Thymus (tissue), 11 donors: ENCODE data around the gene MRPL3. TPM values are rescaled to one million over a fixed set of nuclear protein-coding genes. Genes with fewer than 3 reads are reported as not detected.

Experiments used
- DNase-seq, 9 donors: peaks; one replicate each; pipeline ENCODE4 v3.0.0-alpha.2; 2013; ENCODE audit warnings: low spot score in 9 of 9, low read depth in 6 of 9, missing footprints in 1 of 9
- H3K27ac ChIP-seq, 2 donors: one replicate each; pipeline ENCODE4 v1.5.1; 2013; ENCODE audit warnings: control low read depth in 1 of 2, low read depth in 1 of 2, low read length in 1 of 2, mild to moderate bottlenecking in 1 of 2, moderate library complexity in 1 of 2
- H3K27me3 ChIP-seq, 2 donors: one replicate each; pipeline ENCODE4 v1.5.1; 2013; ENCODE audit warnings: low read length in 1 of 2; ENCODE audit not compliant: control insufficient read depth in 2 of 2, insufficient read depth in 1 of 2
- H3K36me3 ChIP-seq, 2 donors: one replicate each; pipeline ENCODE4 v1.5.1; 2013; ENCODE audit warnings: low read length in 1 of 2, mild to moderate bottlenecking in 1 of 2, moderate library complexity in 1 of 2; ENCODE audit not compliant: control insufficient read depth in 2 of 2, insufficient read depth in 2 of 2
- H3K4me1 ChIP-seq, 2 donors: one replicate each; pipeline ENCODE4 v1.5.1; 2013; ENCODE audit warnings: low read length in 2 of 2; ENCODE audit not compliant: control insufficient read depth in 2 of 2, insufficient read depth in 2 of 2
- H3K4me3 ChIP-seq, 2 donors: one replicate each; pipeline ENCODE4 v1.5.1; 2013; ENCODE audit warnings: low read length in 2 of 2, control low read depth in 1 of 2, mild to moderate bottlenecking in 1 of 2
- H3K9me3 ChIP-seq, 2 donors: one replicate each; pipeline ENCODE4 v1.5.1; 2013; ENCODE audit warnings: low read length in 1 of 2, mild to moderate bottlenecking in 1 of 2; ENCODE audit not compliant: control insufficient read depth in 2 of 2, insufficient read depth in 1 of 2
- WGBS: extraction: QIAGEN DNeasy Blood & Tissue Kit; methylation state at CpG from one replicate; pipeline ENCODE4 v1.1.7; 2013; 5-methylcytosine and 5-hydroxymethylcytosine counted together
- polyA plus RNA-seq: library from polyadenylated mRNA; stranded (reverse); fragments of 200-250 nt; gene quantifications from one replicate; pipeline ENCODE4 v1.2.3, GENCODE V29; 2013
- total RNA-seq: library from RNA; stranded (reverse); fragments of 120-200 nt; gene quantifications from one replicate; pipeline ENCODE4 v1.2.4, GENCODE V29; 2013
- donor health status: healthy.

The MRPL3 gene
- total and polyA plus RNA-seq, 2 donors = 77.8 to 112 TPM

DNA sequence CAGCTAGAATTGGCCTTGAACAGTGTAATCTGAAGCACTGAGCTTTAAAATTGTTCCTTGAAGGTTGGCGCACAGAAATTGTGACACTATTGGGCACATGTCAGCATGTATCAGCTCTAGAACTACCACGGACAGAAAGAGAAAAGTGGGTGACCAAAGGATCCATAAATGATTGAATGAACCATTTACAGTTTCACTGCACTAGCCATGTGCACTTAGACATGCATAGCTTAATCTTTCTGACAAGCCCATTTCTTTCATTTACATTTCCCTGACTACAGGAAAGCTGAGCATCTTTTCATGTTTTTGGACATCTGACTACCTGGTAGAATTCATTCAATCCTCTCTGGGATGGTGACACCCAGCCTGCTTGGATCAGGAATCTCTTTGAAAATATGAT is 85.0 kb downstream of the MRPL3 start:
- Histone ChIP-seq H3K27ac (no peak overlapping the region), H3K4me3 (no peak overlapping the region)

More for the DNA sequence above, 85.0 kb downstream of the MRPL3 start:
- Histone ChIP-seq H3K4me1 (no peaks in the 10 kb centered on the region), H3K36me3 (no peaks in the 10 kb centered on the region), H3K27me3 (no peaks in the 10 kb centered on the region), H3K9me3 (no peaks in the 10 kb centered on the region)
- 97% methylated on average over 2 of the region's 2 CpGs for WGBS
- no peak for DNase-seq

Other genes with a start within 250 kb of the MRPL3 start
- gene NUDT16, start 121.2 kb downstream of the MRPL3 start, total RNA-seq = 3.7 TPM
- 21.2 TPM for gene NUDT16, start 121.2 kb downstream of the MRPL3 start, polyA plus RNA-seq